Suprapubic skin (tissue), 4 donors: ENCODE results near the gene CEP350. TPM values are rescaled to one million over a fixed set of nuclear protein-coding genes. Genes with fewer than 3 reads are reported as not detected.

Source experiments
- DNase-seq, 2 donors: peaks; one replicate each; pipeline ENCODE4 v3.0.0-alpha.2; 2019; ENCODE audit warnings: low spot score in 2 of 2
- H3K27ac ChIP-seq: fragments of 200-600 bp; sonication (generic); one replicate; pipeline ENCODE4 v1.5.1; 2019
- H3K27me3 ChIP-seq: fragments of 200-600 bp; sonication (generic); one replicate; pipeline ENCODE4 v1.5.1; 2019
- H3K36me3 ChIP-seq: fragments of 200-600 bp; sonication (generic); one replicate; pipeline ENCODE4 v1.5.1; 2019
- H3K4me1 ChIP-seq: fragments of 200-600 bp; sonication (generic); one replicate; pipeline ENCODE4 v1.5.1; 2019
- H3K4me3 ChIP-seq: fragments of 200-600 bp; sonication (generic); one replicate; pipeline ENCODE4 v1.5.1; 2019; ENCODE audit warnings: mild to moderate bottlenecking
- H3K9me3 ChIP-seq: fragments of 200-600 bp; sonication (generic); one replicate; pipeline ENCODE4 v1.5.1; 2019
- CTCF ChIP-seq, 2 donors: fragments of 200-600 bp in 1 of 2; fragments of 450-650 bp in 1 of 2; sonication (generic) in 1 of 2; IDR thresholded peaks; one replicate each; pipeline ENCODE4 v1.5.1; 2016 to 2019; ENCODE audit warnings: antibody characterized with exemption in 2 of 2, mild to moderate bottlenecking in 1 of 2, moderate library complexity in 1 of 2
- EP300 ChIP-seq: sonication (generic); formaldehyde crosslinking; IDR thresholded peaks from one replicate; pipeline ENCODE4 v1.6.1; 2017; ENCODE audit warnings: antibody characterized with exemption
- POLR2A ChIP-seq, 2 donors: fragments of 450-650 bp; IDR thresholded peaks; one replicate each; pipeline ENCODE4 v1.6.1; 2017; ENCODE audit warnings: antibody characterized with exemption in 2 of 2, mild to moderate bottlenecking in 2 of 2, moderate library complexity in 2 of 2
- POLR2AphosphoS5 ChIP-seq, 3 donors: sonication (generic); formaldehyde crosslinking; IDR thresholded peaks; one replicate each; pipeline ENCODE4 v1.6.1; 2017; ENCODE audit warnings: antibody characterized with exemption in 3 of 3
- WGBS: methylation state at CpG from one replicate; pipeline ENCODE4 v1.1.5; 2018; 5-methylcytosine and 5-hydroxymethylcytosine counted together
- total RNA-seq, 4 donors: library from RNA; depleted of rRNA; stranded (reverse); fragments of >200 nt; gene quantifications; one replicate each; pipeline ENCODE4 v1.1.0, GENCODE V29; 2016

Gene CEP350
- total RNA-seq, 4 donors from 2014 or later: 60.5 to 90.2 (median 68.4) TPM

- 90% methylated on average over 4 of the region's 4 CpGs for WGBS
- H3K27me3 ChIP-seq: no peaks in the 10 kb centered on the region
- H3K9me3 ChIP-seq: no peaks in the 10 kb centered on the region
- DNase-seq: no peak
- H3K4me1 ChIP-seq: peaks cover 34% of the 10 kb centered on the region
- no peak overlapping the region for H3K27ac ChIP-seq
- H3K36me3 ChIP-seq: no peaks in the 10 kb centered on the region
- no peak for TF ChIP-seq POLR2AphosphoS5 (IDR thresholded peaks at IDR 0.05)
- TF ChIP-seq CTCF (IDR thresholded peaks at IDR 0.05): no peak
- TF ChIP-seq EP300: no peak
- no peak for TF ChIP-seq POLR2A (IDR thresholded peaks at IDR 0.05)
- H3K4me3 ChIP-seq: no peak overlapping the region
Measured at GRCh38 chr1:180156201-180156600, 201.6 kb downstream of the CEP350 start.

GRCh38 chr1:180156631-180157091 lies 202.1 kb downstream of the CEP350 start:
- Histone ChIP-seq H3K4me1 (peaks cover 34% of the 10 kb centered on the region), H3K27me3 (no peaks in the 10 kb centered on the region), H3K36me3 (no peaks in the 10 kb centered on the region), H3K27ac (no peak overlapping the region), H3K4me3 (no peak overlapping the region), H3K9me3 (no peaks in the 10 kb centered on the region)
- DNase-seq: no peak
- WGBS: 85% methylated on average over 2 of the region's 2 CpGs
- TF ChIP-seq EP300: no peak
- no peak for TF ChIP-seq POLR2AphosphoS5 (IDR thresholded peaks at IDR 0.05)
- TF ChIP-seq POLR2A (IDR thresholded peaks at IDR 0.05): no peak
- no peak for TF ChIP-seq CTCF (IDR thresholded peaks at IDR 0.05)

- H3K27me3 ChIP-seq: no peaks in the 10 kb centered on the region
- no peak overlapping the region for H3K27ac ChIP-seq
- H3K9me3 ChIP-seq: no peaks in the 10 kb centered on the region
- no peak overlapping the region for H3K4me3 ChIP-seq
- H3K4me1 ChIP-seq: peaks cover 34% of the 10 kb centered on the region
- 84% methylated on average over 4 of the region's 4 CpGs for WGBS
- no peaks in the 10 kb centered on the region for H3K36me3 ChIP-seq
- no peak for DNase-seq
- TF ChIP-seq POLR2AphosphoS5 (IDR thresholded peaks at IDR 0.05) (no peak), EP300 (no peak), POLR2A (IDR thresholded peaks at IDR 0.05) (no peak), CTCF (IDR thresholded peaks at IDR 0.05) (no peak)
Measured at GRCh38 chr1:180157108-180157507, 202.5 kb downstream of the CEP350 start.

- WGBS: 86% methylated on average over 3 of the region's 3 CpGs
Measured at GRCh38 chr1:180157576-180158057, 203.0 kb downstream of the CEP350 start.

More at GRCh38 chr1:180157576-180158057, 203.0 kb downstream of the CEP350 start:
- TF ChIP-seq CTCF (IDR thresholded peaks at IDR 0.05) (no peak), POLR2AphosphoS5 (IDR thresholded peaks at IDR 0.05) (no peak), EP300 (no peak), POLR2A (IDR thresholded peaks at IDR 0.05) (no peak)
- peaks cover 34% of the 10 kb centered on the region for H3K4me1 ChIP-seq
- no peaks in the 10 kb centered on the region for H3K36me3 ChIP-seq
- H3K27me3 ChIP-seq: no peaks in the 10 kb centered on the region
- no peaks in the 10 kb centered on the region for H3K9me3 ChIP-seq
- DNase-seq: no peak
- no peak overlapping the region for H3K4me3 ChIP-seq
- H3K27ac ChIP-seq: no peak overlapping the region
